SK-N-MC (cell line): ENCODE results near the gene RAB11FIP5.

Experiments used
- DNase-seq: peaks from one replicate; pipeline ENCODE4 v3.0.0-alpha.2; 2011; ENCODE audit warnings: low read depth, low spot score
- H3K27ac ChIP-seq: fragments of 200-600 bp; sonication (generic); 2 replicates; pipeline ENCODE4 v1.5.1; 2016; ENCODE audit warnings: mixed run types
- H3K36me3 ChIP-seq: fragments of 200-600 bp; sonication (generic); 2 replicates; pipeline ENCODE4 v1.6.1; 2017; ENCODE audit warnings: antibody characterized with exemption, low read length, mixed read lengths; ENCODE audit not compliant: insufficient read depth
- H3K4me3 ChIP-seq: fragments of 200-600 bp; sonication (generic); 2 replicates; pipeline ENCODE4 v1.5.1; 2016
- H3K9ac ChIP-seq: fragments of 200-600 bp; sonication (generic); 2 replicates; pipeline ENCODE4 v1.8.0; 2017; ENCODE audit warnings: mixed run types, mixed read lengths; ENCODE audit not compliant: insufficient read length
- H3K9me3 ChIP-seq: fragments of 200-600 bp; sonication (generic); 2 replicates; pipeline ENCODE4 v1.6.1; 2017; ENCODE audit warnings: low read depth, mild to moderate bottlenecking, antibody characterized with exemption, low read length, moderate library complexity, mixed read lengths
- EZH2 ChIP-seq: fragments of 200-600 bp; sonication (generic); IDR thresholded peaks from one replicate; pipeline ENCODE4 v1.6.1; 2017; ENCODE audit warnings: antibody characterized with exemption
- FOXP2 ChIP-seq: optimal IDR thresholded peaks from 2 replicates; pipeline ENCODE3; 2011; ENCODE audit warnings: mild to moderate bottlenecking, moderate library complexity; ENCODE audit not compliant: insufficient read depth; ENCODE audit errors: extremely low read length, control extremely low read depth
- POLR2AphosphoS5 ChIP-seq: IDR thresholded peaks from 2 replicates; pipeline ENCODE4 v1.6.1; 2012; ENCODE audit warnings: mild to moderate bottlenecking, low read depth, low read length, borderline replicate concordance

Gene RAB11FIP5

GRCh38 chr2:73028841-73029240 lies 83.9 kb downstream of the RAB11FIP5 start:
- H3K4me3 ChIP-seq: no peak overlapping the region
- H3K36me3 ChIP-seq: no peaks in the 10 kb centered on the region
- no peak overlapping the region for H3K27ac ChIP-seq
- TF ChIP-seq FOXP2 (no peak), POLR2AphosphoS5 (no peak), EZH2 (no peak)
- no peak for DNase-seq
- no peaks in the 10 kb centered on the region for H3K9me3 ChIP-seq
- H3K9ac ChIP-seq: no peak overlapping the region

- H3K9ac ChIP-seq: no peak overlapping the region
- no peak overlapping the region for H3K4me3 ChIP-seq
- H3K9me3 ChIP-seq: no peaks in the 10 kb centered on the region
- H3K36me3 ChIP-seq: no peaks in the 10 kb centered on the region; the same call in 1 of the 2 replicates
- no peak overlapping the region; the same call in 1 of the 2 replicates for H3K27ac ChIP-seq
- TF ChIP-seq POLR2AphosphoS5: no peak
- no peak for TF ChIP-seq EZH2
- TF ChIP-seq FOXP2: no peak
- DNase-seq: no peak
Observed at GRCh38 chr2:73027340-73027739, 85.4 kb downstream of the RAB11FIP5 start.

- no peaks in the 10 kb centered on the region; the same call in 1 of the 2 replicates for H3K36me3 ChIP-seq
- no peak overlapping the region for H3K9ac ChIP-seq
- no peak overlapping the region for H3K4me3 ChIP-seq
- H3K27ac ChIP-seq: no peak overlapping the region
- H3K9me3 ChIP-seq: no peaks in the 10 kb centered on the region
- DNase-seq: no peak
- TF ChIP-seq EZH2 (no peak), POLR2AphosphoS5 (no peak), FOXP2 (no peak)
Observed at GRCh38 chr2:73023497-73023896, 89.3 kb downstream of the RAB11FIP5 start.
